IMR-90 (cell line): ENCODE measurements around the gene PRLH. TPM values are rescaled to one million over a fixed set of nuclear protein-coding genes. Genes with fewer than 3 reads are reported as not detected.

ENCODE experiments used
- ATAC-seq: fragments of 200-7000 bp; cut with Tn5 transposase; 2 replicates; pipeline ENCODE4 v1.9.1; 2020; ENCODE audit warnings: low read depth, mild to moderate bottlenecking, moderate library complexity
- BruUV-seq: library from RNA; stranded (reverse); fragments of 400-500 nt; replicated peaks from 2 replicates; lab custom pipeline; 2021; lab: Mats Ljungman, UMichigan
- CTCF ChIA-PET: fragments of 300-600 bp; formaldehyde crosslinking; extraction: SDS; loops from one replicate; lab custom pipeline; 2021; ENCODE audit warnings: antibody characterized with exemption; lab: Yijun Ruan, JAX
- POLR2A ChIA-PET: fragments of 300-600 bp; sonication (Branson Sonifier 250); formaldehyde crosslinking; loops from one replicate; lab custom pipeline; 2022; ENCODE audit warnings: antibody characterized with exemption; ENCODE audit not compliant: unreplicated experiment; lab: Charles Lee
- DNase-seq: peaks from one replicate; pipeline ENCODE4 v3.0.0; 2013
- H2AFZ ChIP-seq: replicated peaks from 2 replicates; pipeline ENCODE3; 2013; ENCODE audit warnings: low read length, mild to moderate bottlenecking; ENCODE audit not compliant: poor library complexity
- H2AK5ac ChIP-seq: 2 replicates; pipeline ENCODE4 v1.6.1; 2013; ENCODE audit warnings: low read depth, low read length, inconsistent platforms
- H2AK9ac ChIP-seq: replicated peaks from 2 replicates; pipeline ENCODE3; 2013; ENCODE audit warnings: mild to moderate bottlenecking, low read depth, low read length, moderate library complexity; ENCODE audit not compliant: poor library complexity
- H2BK120ac ChIP-seq: 2 replicates; pipeline ENCODE4 v1.6.1; 2013; ENCODE audit warnings: low read depth, low read length, inconsistent platforms
- H2BK15ac ChIP-seq: 3 replicates; pipeline ENCODE4 v1.6.1; 2013; ENCODE audit warnings: low read depth, low read length, inconsistent platforms
- H2BK20ac ChIP-seq: 2 replicates; pipeline ENCODE4 v1.6.1; 2013; ENCODE audit warnings: low read depth, mild to moderate bottlenecking, inconsistent platforms, low read length, moderate library complexity
- H2BK5ac ChIP-seq: 2 replicates; pipeline ENCODE4 v1.6.1; 2013; ENCODE audit warnings: mild to moderate bottlenecking, low read depth, low read length, inconsistent platforms; ENCODE audit not compliant: poor library complexity, severe bottlenecking
- H3K14ac ChIP-seq: replicated peaks from 2 replicates; pipeline ENCODE4 v1.6.1; 2013; ENCODE audit warnings: low read depth, low read length, inconsistent platforms
- H3K18ac ChIP-seq: 2 replicates; pipeline ENCODE4 v1.6.1; 2013; ENCODE audit warnings: low read depth, low read length, control low read depth
- H3K23ac ChIP-seq: 2 replicates; pipeline ENCODE4 v1.6.1; 2013; ENCODE audit warnings: low read depth, low read length, inconsistent platforms
- H3K27ac ChIP-seq: 2 replicates; pipeline ENCODE4 v1.5.1; 2013; ENCODE audit warnings: mild to moderate bottlenecking, control low read depth, low read length; ENCODE audit not compliant: insufficient read depth
- H3K27me3 ChIP-seq: 2 replicates; pipeline ENCODE4 v1.6.1; 2013; ENCODE audit warnings: low read length; ENCODE audit not compliant: control insufficient read depth, insufficient read depth
- H3K36me3 ChIP-seq: 2 replicates; pipeline ENCODE4 v1.6.1; 2013; ENCODE audit warnings: low read length, mixed read lengths; ENCODE audit not compliant: control insufficient read depth, insufficient read depth
- H3K4ac ChIP-seq: 2 replicates; pipeline ENCODE4 v1.6.1; 2013; ENCODE audit warnings: low read depth, low read length, inconsistent platforms
- H3K4me1 ChIP-seq: 2 replicates; pipeline ENCODE4 v1.6.1; 2013; ENCODE audit warnings: low read length, mixed read lengths; ENCODE audit not compliant: control insufficient read depth, insufficient read depth
- H3K4me2 ChIP-seq: 2 replicates; pipeline ENCODE4 v1.6.1; 2013; ENCODE audit warnings: low read depth, mild to moderate bottlenecking, control low read depth, low read length, moderate library complexity
- H3K4me3 ChIP-seq: 2 replicates; pipeline ENCODE4 v1.5.1; 2013; ENCODE audit warnings: low read depth, mild to moderate bottlenecking, control low read depth, low read length, moderate library complexity; ENCODE audit not compliant: insufficient read depth
- H3K56ac ChIP-seq: 2 replicates; pipeline ENCODE4 v1.6.1; 2013; ENCODE audit warnings: low read length, inconsistent platforms; ENCODE audit not compliant: insufficient read depth; ENCODE audit errors: extremely low read depth
- H3K79me1 ChIP-seq, 2 experiments: 2 replicates each; pipeline ENCODE4 v1.6.1; 2013; ENCODE audit warnings: low read length in 2 of 2, inconsistent platforms in 1 of 2, low read depth in 1 of 2
- H3K9ac ChIP-seq: 2 replicates; pipeline ENCODE4 v1.6.1; 2013; ENCODE audit warnings: low read depth, low read length, control low read depth
- H3K9me1 ChIP-seq: 2 replicates; pipeline ENCODE4 v1.6.1; 2013; ENCODE audit warnings: low read length, inconsistent platforms; ENCODE audit not compliant: insufficient read depth
- H3K9me3 ChIP-seq: 2 replicates; pipeline ENCODE4 v1.6.1; 2013; ENCODE audit warnings: low read length; ENCODE audit not compliant: control insufficient read depth, insufficient read depth
- H4K20me1 ChIP-seq: 2 replicates; pipeline ENCODE4 v1.6.1; 2013; ENCODE audit warnings: low read length, inconsistent platforms; ENCODE audit not compliant: insufficient read depth
- H4K5ac ChIP-seq: 2 replicates; pipeline ENCODE4 v1.6.1; 2013; ENCODE audit warnings: mild to moderate bottlenecking, low read depth, low read length, control low read depth
- H4K8ac ChIP-seq, 2 experiments: 2 replicates each; pipeline ENCODE4 v1.6.1; 2013; ENCODE audit warnings: low read depth in 2 of 2, low read length in 2 of 2, control low read depth in 1 of 2, inconsistent platforms in 1 of 2
- H4K91ac ChIP-seq: 2 replicates; pipeline ENCODE4 v1.6.1; 2013; ENCODE audit warnings: low read depth, low read length, inconsistent platforms; ENCODE audit not compliant: insufficient read depth
- CEBPB ChIP-seq: IDR thresholded peaks from 2 replicates; pipeline ENCODE4 v1.6.1; 2012; ENCODE audit warnings: low read depth, low read length, improper control_type of control experiment
- CHD1 ChIP-seq: IDR thresholded peaks from 2 replicates; pipeline ENCODE4 v1.6.1; 2012; ENCODE audit warnings: low read depth, low read length, improper control_type of control experiment
- MXI1 ChIP-seq: IDR thresholded peaks from 2 replicates; pipeline ENCODE4 v1.6.1; 2012; ENCODE audit warnings: low read depth, mild to moderate bottlenecking, low read length, moderate library complexity, borderline replicate concordance
- NFE2L2 ChIP-seq: fragments of 150-350 bp; IDR thresholded peaks from 2 replicates; pipeline ENCODE4 v1.6.1; 2016; ENCODE audit warnings: low read depth, mild to moderate bottlenecking, low read length
- RFX5 ChIP-seq: IDR thresholded peaks from 2 replicates; pipeline ENCODE4 v1.8.0; 2012; ENCODE audit warnings: low read depth, mild to moderate bottlenecking, low read length, moderate library complexity
- SMC3 ChIP-seq: fragments of 150-350 bp; IDR thresholded peaks from 2 replicates; pipeline ENCODE4 v1.6.1; 2016; ENCODE audit warnings: low read depth, mild to moderate bottlenecking, antibody characterized with exemption, low read length, moderate library complexity
- WGBS, 2 experiments: methylation state at CpG; one replicate each; pipeline versions ENCODE4 v1.1.5 to v1.1.7; 2013; ENCODE audit warnings: missing lambda C conversion rate in 2 of 2; ENCODE audit not compliant: insufficient read length in 1 of 2; ENCODE audit errors: extremely low coverage in 2 of 2; 5-methylcytosine and 5-hydroxymethylcytosine counted together
- dilution Hi-C: fragments of 300-500 bp; cut with HindIII; formaldehyde crosslinking; loops from one replicate; pipeline ENCODE4 v1.14.3; 2018; ENCODE audit warnings: low sequenced_read_pairs; ENCODE audit not compliant: unreplicated experiment
- in situ Hi-C: fragments of 300-500 bp; cut with MboI; formaldehyde crosslinking; loops from 3 replicates; pipeline ENCODE4 v1.14.3; 2019; ENCODE audit warnings: low sequenced_read_pairs, inconsistent platforms, mixed read lengths
- intact Hi-C: fragments of 100-400 bp; cut with micrococcal nuclease; formaldehyde crosslinking; loops from 2 replicates; pipeline ENCODE4 v1.10.0; 2022
- polyA plus RNA-seq, 3 experiments: library from polyadenylated mRNA; depleted of rRNA; stranded (reverse); fragments of >200 nt; gene quantifications; 2 replicates each; pipeline ENCODE4 v1.2.3, GENCODE V29; 2012; ENCODE audit warnings: low replicate concordance in 1 of 3
- total RNA-seq: library from RNA; depleted of rRNA; stranded (reverse); fragments of >200 nt; gene quantifications from 2 replicates; pipeline ENCODE4 v1.2.3, GENCODE V29; 2012
- TF ChIP-seq, protein P1 (sequence below): fragments of 150-350 bp; IDR thresholded peaks from 2 replicates; pipeline ENCODE4 v1.6.1; 2017; ENCODE audit warnings: mild to moderate bottlenecking, antibody characterized with exemption, low read length, low read depth
- TF ChIP-seq, protein P2 (sequence below): fragments of 150-350 bp; IDR thresholded peaks from 2 replicates; pipeline ENCODE4 v1.6.1; 2016; ENCODE audit warnings: low read depth, mild to moderate bottlenecking, low read length, moderate library complexity, borderline replicate concordance

The PRLH gene
- total and polyA plus RNA-seq, 2 of the 4 experiments (the other 2 are of a cell fraction): not detected

DNA sequence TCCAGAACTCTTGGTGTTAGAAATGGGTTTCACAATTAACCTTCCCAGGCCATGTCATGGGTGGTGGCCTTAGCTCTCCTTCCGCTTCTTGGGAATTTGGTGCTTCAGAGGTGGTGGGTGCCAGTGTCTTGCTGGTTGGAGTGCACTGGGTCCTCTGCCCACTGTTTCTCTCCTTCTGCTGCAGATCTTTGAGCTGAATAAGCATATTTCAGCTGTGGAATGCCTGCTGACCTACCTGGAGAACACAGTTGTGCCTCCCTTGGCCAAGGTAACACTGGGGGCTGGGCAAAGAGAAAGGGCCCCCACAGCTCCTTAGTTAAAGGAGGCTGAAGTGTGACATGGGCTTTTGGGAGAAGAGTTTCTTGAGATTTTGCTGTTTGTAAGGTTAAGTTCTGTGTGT is 32.0 kb upstream of the PRLH start:
- no TSS peak for BruUV-seq
- Histone ChIP-seq H2BK15ac (no peak overlapping the region), H3K23ac (no peak overlapping the region), H3K9me3 (no peaks in the 10 kb centered on the region), H3K27ac (no peak overlapping the region), H3K4ac (no peak overlapping the region), H3K9ac (no peak overlapping the region), H3K4me1 (no peaks in the 10 kb centered on the region), H4K20me1 (no peaks in the 10 kb centered on the region; the same call in 1 of the 2 replicates), H2BK5ac (no peak overlapping the region), H2AFZ (no peak overlapping the region), H3K18ac (no peak overlapping the region), H3K4me3 (no peak overlapping the region), H3K9me1 (peaks cover 11% of the 10 kb centered on the region), H4K91ac (no peak overlapping the region), H3K27me3 (no peaks in the 10 kb centered on the region), H2AK5ac (no peak overlapping the region), H3K56ac (no peak overlapping the region), H4K5ac (no peak overlapping the region), H3K36me3 (no peaks in the 10 kb centered on the region; the same call in 1 of the 2 replicates), H4K8ac (no peak overlapping the region), H3K14ac (no peak overlapping the region), H2AK9ac (no peak overlapping the region), H2BK120ac (no peak overlapping the region), H3K79me1 (no peaks in the 10 kb centered on the region), H2BK20ac (no peak overlapping the region), H3K4me2 (no peak overlapping the region)
- intact Hi-C loops: no loop called here
- no peak for TF ChIP-seq CEBPB
- no peak for TF ChIP-seq MXI1
- TF ChIP-seq NFE2L2: no peak
- TF ChIP-seq, protein P1, sequence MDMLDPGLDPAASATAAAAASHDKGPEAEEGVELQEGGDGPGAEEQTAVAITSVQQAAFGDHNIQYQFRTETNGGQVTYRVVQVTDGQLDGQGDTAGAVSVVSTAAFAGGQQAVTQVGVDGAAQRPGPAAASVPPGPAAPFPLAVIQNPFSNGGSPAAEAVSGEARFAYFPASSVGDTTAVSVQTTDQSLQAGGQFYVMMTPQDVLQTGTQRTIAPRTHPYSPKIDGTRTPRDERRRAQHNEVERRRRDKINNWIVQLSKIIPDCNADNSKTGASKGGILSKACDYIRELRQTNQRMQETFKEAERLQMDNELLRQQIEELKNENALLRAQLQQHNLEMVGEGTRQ: no peak
- TF ChIP-seq SMC3: no peak
- TF ChIP-seq, protein P2, sequence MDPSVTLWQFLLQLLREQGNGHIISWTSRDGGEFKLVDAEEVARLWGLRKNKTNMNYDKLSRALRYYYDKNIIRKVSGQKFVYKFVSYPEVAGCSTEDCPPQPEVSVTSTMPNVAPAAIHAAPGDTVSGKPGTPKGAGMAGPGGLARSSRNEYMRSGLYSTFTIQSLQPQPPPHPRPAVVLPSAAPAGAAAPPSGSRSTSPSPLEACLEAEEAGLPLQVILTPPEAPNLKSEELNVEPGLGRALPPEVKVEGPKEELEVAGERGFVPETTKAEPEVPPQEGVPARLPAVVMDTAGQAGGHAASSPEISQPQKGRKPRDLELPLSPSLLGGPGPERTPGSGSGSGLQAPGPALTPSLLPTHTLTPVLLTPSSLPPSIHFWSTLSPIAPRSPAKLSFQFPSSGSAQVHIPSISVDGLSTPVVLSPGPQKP: no peak
- TF ChIP-seq RFX5: no peak
- TF ChIP-seq CHD1: no peak
- DNase-seq (no peak), ATAC-seq (no peak)
- POLR2A ChIA-PET: no interaction called here
- dilution Hi-C loops: no loop called here
- in situ Hi-C loops: no loop called here
- WGBS, 2 experiments: no CpG with 5 or more reads among the region's 1 CpG
- CTCF ChIA-PET: interaction anchor here (0.6 to 1.7 kb wide), 2 partner anchors 22 to 37 kb away, joined by 4 to 5 read pairs; no protein-coding TSS in a partner anchor
